Parathyroid adenoma (tissue), 2 donors: ENCODE measurements around the gene EID3.
"Not testable (repeated sequence)": the region's sequence is repeated elsewhere in the genome, so short reads cannot be mapped to it uniquely, and the experiment has no call there.

Source experiments
- H2AFZ ChIP-seq: fragments of 300-600 bp; sonication (generic); one replicate; pipeline ENCODE4 v1.7.0; 2017; ENCODE audit warnings: antibody characterized with exemption, mild to moderate bottlenecking
- H3K27ac ChIP-seq: fragments of 300-600 bp; sonication (generic); one replicate; pipeline ENCODE4 v1.7.0; 2017
- H3K27me3 ChIP-seq: fragments of 300-600 bp; sonication (generic); one replicate; pipeline ENCODE4 v1.7.0; 2017; ENCODE audit warnings: low read length; ENCODE audit not compliant: control insufficient read depth, insufficient read depth
- H3K36me3 ChIP-seq: fragments of 300-600 bp; sonication (generic); one replicate; pipeline ENCODE4 v1.7.0; 2017; ENCODE audit warnings: low read length; ENCODE audit not compliant: control insufficient read depth, insufficient read depth
- H3K4me1 ChIP-seq: fragments of 300-600 bp; sonication (generic); one replicate; pipeline ENCODE4 v1.7.0; 2017; ENCODE audit warnings: control low read depth
- H3K4me2 ChIP-seq: fragments of 300-600 bp; sonication (generic); one replicate; pipeline ENCODE4 v1.7.0; 2017; ENCODE audit warnings: low read length
- H3K4me3 ChIP-seq: fragments of 300-600 bp; sonication (generic); one replicate; pipeline ENCODE4 v1.7.0; 2017; ENCODE audit warnings: low read depth, low read length
- H3K79me2 ChIP-seq: fragments of 300-600 bp; sonication (generic); one replicate; pipeline ENCODE4 v1.7.0; 2017; ENCODE audit warnings: control low read depth
- H3K9ac ChIP-seq: fragments of 300-600 bp; sonication (generic); one replicate; pipeline ENCODE4 v1.7.0; 2017; ENCODE audit warnings: mild to moderate bottlenecking
- H3K9me3 ChIP-seq: fragments of 300-600 bp; sonication (generic); one replicate; pipeline ENCODE4 v1.7.0; 2017; ENCODE audit warnings: low read length; ENCODE audit not compliant: control insufficient read depth
- CTCF ChIP-seq: fragments of 300-600 bp; sonication (generic); IDR thresholded peaks from one replicate; pipeline ENCODE4 v1.7.0; 2017; ENCODE audit warnings: antibody characterized with exemption, mild to moderate bottlenecking
- donor health status: primary hyperparathyroidism.

Gene EID3

GRCh38 chr12:104323899-104324298, 20.4 kb downstream of the EID3 start:
- Histone ChIP-seq H3K4me3 (no peak overlapping the region), H3K27me3 (no peaks in the 10 kb centered on the region), H2AFZ (no peak overlapping the region), H3K36me3 (no peaks in the 10 kb centered on the region), H3K4me1 (no peaks in the 10 kb centered on the region), H3K4me2 (no peak overlapping the region), H3K79me2 (no peaks in the 10 kb centered on the region), H3K9me3 (no peaks in the 10 kb centered on the region), H3K9ac (no peak overlapping the region), H3K27ac (no peak overlapping the region)
- no peak for TF ChIP-seq CTCF

GRCh38 chr12:104328278-104328677, 24.7 kb downstream of the EID3 start:
- H3K27me3 ChIP-seq, H3K27ac ChIP-seq, H3K4me3 ChIP-seq, H3K4me2 ChIP-seq, H3K79me2 ChIP-seq, H3K36me3 ChIP-seq, H3K9ac ChIP-seq, H3K9me3 ChIP-seq, H3K4me1 ChIP-seq, H2AFZ ChIP-seq: not testable (repeated sequence)

- no peaks in the 10 kb centered on the region for H3K36me3 ChIP-seq
- no peak overlapping the region for H3K27ac ChIP-seq
These were observed 25.3 kb downstream of the EID3 start for GRCh38 chr12:104328790-104329189.

GRCh38 chr12:104329707-104330532, 26.4 kb downstream of the EID3 start:
- Histone ChIP-seq H3K9ac (no peak overlapping the region), H3K79me2 (no peaks in the 10 kb centered on the region), H2AFZ (no peak overlapping the region), H3K27ac (no peak overlapping the region), H3K4me1 (no peaks in the 10 kb centered on the region), H3K4me2 (no peak overlapping the region), H3K36me3 (no peaks in the 10 kb centered on the region), H3K9me3 (no peaks in the 10 kb centered on the region), H3K4me3 (no peak overlapping the region), H3K27me3 (no peaks in the 10 kb centered on the region)
- no peak for TF ChIP-seq CTCF

More at GRCh38 chr12:104328790-104329189, 25.3 kb downstream of the EID3 start:
- no peaks in the 10 kb centered on the region for H3K9me3 ChIP-seq
- no peak overlapping the region for H3K4me3 ChIP-seq
- no peaks in the 10 kb centered on the region for H3K79me2 ChIP-seq
- no peak overlapping the region for H2AFZ ChIP-seq
- H3K9ac ChIP-seq = no peak overlapping the region
- no peak for TF ChIP-seq CTCF
- H3K4me1 ChIP-seq = no peaks in the 10 kb centered on the region
- no peak overlapping the region for H3K4me2 ChIP-seq
- H3K27me3 ChIP-seq = no peaks in the 10 kb centered on the region

- H3K79me2 ChIP-seq = no peaks in the 10 kb centered on the region
- TF ChIP-seq CTCF = no peak
- no peaks in the 10 kb centered on the region for H3K36me3 ChIP-seq
- H3K9ac ChIP-seq = no peak overlapping the region
- no peak overlapping the region for H3K4me3 ChIP-seq
- H3K27me3 ChIP-seq = no peaks in the 10 kb centered on the region
- no peak overlapping the region for H2AFZ ChIP-seq
- no peak overlapping the region for H3K4me2 ChIP-seq
- no peak overlapping the region for H3K27ac ChIP-seq
- H3K9me3 ChIP-seq = no peaks in the 10 kb centered on the region
- no peaks in the 10 kb centered on the region for H3K4me1 ChIP-seq
These were observed 27.8 kb downstream of the EID3 start for GRCh38 chr12:104331376-104331775.

- H3K4me2 ChIP-seq, H3K9me3 ChIP-seq, H3K27ac ChIP-seq, H3K36me3 ChIP-seq, H3K4me1 ChIP-seq, H3K4me3 ChIP-seq, H3K79me2 ChIP-seq, H3K27me3 ChIP-seq, H2AFZ ChIP-seq, H3K9ac ChIP-seq: not testable (repeated sequence)
These were observed 28.7 kb downstream of the EID3 start for GRCh38 chr12:104332273-104332672.
